Astrocyte of the spinal cord (primary cell): Measurements from ENCODE around the gene CTNNBIP1.

ENCODE experiments used
- DNase-seq: peaks from one replicate; pipeline ENCODE4 v3.0.0; 2011; ENCODE audit warnings: low read depth, low spot score
- H3K4me3 ChIP-seq: 2 replicates; pipeline ENCODE4 v1.5.1; 2011; ENCODE audit warnings: low read depth, mild to moderate bottlenecking, low read length, moderate library complexity
- in situ Hi-C: cut with HindIII; loops from 2 replicates; pipeline ENCODE4 v1.10.0; 2017; ENCODE audit warnings: low sequenced_read_pairs
- TF ChIP-seq, protein P1 (sequence below): IDR thresholded peaks from 2 replicates; pipeline ENCODE4 v1.5.1; 2012; ENCODE audit warnings: low read depth, mild to moderate bottlenecking, low read length, inconsistent platforms

The CTNNBIP1 gene

DNA sequence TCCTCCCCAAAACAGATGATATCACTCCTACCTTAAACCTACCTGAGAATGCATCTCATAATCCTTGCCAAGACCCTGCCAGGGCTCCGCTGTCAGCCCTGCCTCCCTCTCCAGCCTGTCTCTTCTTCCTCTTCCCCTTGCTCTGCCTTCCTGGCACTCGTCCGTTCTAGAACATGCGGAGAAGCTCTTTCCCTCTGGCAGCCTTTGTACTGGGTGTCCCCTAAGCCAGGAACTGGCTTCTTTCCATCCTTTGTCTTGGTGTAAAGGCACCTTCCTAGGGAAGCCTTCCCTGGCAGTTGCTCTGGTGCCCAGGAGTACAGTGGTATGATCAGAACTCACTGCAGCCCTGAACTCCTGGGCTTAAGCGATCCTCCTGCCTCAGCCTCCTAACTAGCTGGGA, 36.1 kb downstream of the CTNNBIP1 start:
- in situ Hi-C loops: no loop called here
- DNase-seq: no peak
- TF ChIP-seq, protein P1, sequence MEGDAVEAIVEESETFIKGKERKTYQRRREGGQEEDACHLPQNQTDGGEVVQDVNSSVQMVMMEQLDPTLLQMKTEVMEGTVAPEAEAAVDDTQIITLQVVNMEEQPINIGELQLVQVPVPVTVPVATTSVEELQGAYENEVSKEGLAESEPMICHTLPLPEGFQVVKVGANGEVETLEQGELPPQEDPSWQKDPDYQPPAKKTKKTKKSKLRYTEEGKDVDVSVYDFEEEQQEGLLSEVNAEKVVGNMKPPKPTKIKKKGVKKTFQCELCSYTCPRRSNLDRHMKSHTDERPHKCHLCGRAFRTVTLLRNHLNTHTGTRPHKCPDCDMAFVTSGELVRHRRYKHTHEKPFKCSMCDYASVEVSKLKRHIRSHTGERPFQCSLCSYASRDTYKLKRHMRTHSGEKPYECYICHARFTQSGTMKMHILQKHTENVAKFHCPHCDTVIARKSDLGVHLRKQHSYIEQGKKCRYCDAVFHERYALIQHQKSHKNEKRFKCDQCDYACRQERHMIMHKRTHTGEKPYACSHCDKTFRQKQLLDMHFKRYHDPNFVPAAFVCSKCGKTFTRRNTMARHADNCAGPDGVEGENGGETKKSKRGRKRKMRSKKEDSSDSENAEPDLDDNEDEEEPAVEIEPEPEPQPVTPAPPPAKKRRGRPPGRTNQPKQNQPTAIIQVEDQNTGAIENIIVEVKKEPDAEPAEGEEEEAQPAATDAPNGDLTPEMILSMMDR: no peak
- H3K4me3 ChIP-seq: no peak overlapping the region

DNA sequence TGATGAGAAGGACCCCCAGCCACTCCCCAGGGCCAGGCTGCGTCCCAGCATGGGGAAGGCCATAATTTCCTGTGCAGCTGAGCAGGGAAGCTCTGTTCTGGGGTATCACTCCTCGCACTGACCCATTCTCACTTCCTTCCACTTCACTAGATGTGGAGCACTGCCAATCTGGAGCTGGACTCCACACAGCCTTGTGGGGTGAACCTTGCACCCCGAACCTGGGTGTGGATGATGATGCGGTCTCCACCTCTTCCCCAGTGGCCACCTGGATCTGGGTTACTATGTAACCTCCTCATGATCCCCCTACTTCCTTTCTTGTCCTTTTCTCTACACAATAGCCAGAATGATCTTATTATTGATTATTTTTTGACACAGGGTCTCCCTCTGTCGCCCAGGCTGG, 36.7 kb downstream of the CTNNBIP1 start:
- no peak for DNase-seq
- TF ChIP-seq, protein P1: no peak
- in situ Hi-C loops: no loop called here
- H3K4me3 ChIP-seq: no peak overlapping the region

DNA sequence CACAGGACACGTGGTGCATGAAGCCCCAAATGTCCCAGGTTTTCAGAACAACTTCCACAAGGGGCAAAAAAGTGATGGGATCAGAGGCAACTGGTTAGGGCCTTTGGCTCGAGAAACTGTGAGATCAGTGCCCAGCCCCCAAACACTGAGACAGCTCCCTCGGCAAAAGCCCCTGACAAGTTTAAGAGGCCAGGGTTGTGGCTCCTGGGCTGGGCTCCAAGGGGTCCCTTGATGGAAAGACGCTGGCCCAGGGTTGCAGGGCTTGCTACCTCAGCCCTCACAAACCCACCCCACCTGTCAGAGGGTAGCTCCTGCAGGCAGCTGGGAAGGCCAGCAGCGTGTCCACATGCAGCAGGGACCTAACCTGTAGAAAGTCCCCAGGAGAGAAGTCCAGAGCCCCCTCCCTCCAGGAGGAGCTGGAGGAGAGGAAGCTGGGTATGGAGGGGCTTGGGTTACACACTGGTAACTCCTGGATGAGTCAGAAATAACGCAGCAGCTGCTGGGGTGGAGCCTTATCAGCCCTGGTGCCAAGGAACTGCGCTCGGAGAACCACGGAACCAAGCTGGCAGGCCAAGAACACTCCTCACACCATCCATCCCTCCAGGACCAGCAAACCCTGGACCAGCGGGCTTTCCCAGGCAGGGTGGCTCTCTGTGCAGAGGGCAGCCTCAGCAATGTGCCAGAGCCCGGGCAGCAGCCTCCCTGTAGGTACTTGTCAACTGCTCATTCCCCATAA, 37.5 kb downstream of the CTNNBIP1 start:
- in situ Hi-C loops: no loop called here
- DNase-seq: peak; percentile 45
- no peak overlapping the region for H3K4me3 ChIP-seq
- TF ChIP-seq, protein P1: no peak

DNA sequence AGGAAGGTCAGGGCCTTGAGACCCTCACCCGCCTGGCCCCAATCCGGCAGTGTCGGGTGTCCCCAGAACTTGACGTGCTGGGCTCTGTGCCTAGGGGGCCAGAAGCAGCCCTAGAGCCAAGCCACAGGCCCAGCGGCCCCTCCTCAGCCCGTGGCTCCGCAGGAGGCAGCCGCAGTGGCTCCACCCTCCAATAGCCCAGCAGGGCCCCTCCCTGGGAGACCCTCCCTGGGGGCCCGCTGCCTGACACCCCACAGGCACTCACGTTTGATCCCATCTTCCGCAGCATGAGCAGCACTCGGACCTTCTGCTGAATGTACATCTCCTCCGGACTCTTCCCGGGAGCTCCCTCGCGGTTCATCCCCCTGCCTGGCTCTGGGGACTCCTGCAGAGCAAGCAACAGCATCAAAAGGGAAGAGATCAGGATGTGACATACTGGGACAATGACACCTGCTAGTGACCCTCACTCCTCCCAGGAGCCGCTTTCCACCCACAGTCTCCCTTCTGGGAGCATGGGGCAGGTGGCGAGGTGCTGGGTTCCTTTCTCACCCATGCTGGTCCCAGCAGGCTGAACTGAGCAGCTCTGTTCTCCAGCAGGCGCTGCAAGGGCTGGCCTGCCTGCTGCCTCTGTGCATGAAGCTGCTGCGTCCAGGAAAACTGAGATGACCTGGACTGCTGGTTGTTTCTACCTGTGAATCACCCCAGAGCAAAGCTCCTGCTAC, 38.2 kb downstream of the CTNNBIP1 start:
- TF ChIP-seq, protein P1: no peak

DNA sequence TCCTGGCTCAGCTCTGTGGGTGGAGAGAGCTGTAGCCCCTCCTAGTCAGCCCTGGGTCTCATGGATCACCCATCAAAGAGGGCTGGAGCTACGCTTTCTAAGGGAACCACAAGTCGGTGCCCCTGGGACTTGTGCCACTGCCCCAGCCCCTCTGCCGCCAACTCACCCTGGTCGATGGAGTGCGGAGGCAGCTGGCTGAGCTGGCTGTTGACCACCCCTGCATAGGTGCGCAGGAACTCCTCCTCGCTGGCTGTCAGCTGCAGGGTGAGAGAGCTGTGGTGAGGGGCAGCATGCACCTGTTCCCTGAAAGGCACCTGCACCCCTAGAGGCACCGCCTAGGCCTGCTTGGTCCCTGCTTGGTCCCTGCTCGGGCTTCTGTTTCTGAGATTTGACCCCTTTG, 39.0 kb downstream of the CTNNBIP1 start:
- in situ Hi-C loops: no loop called here
- TF ChIP-seq, protein P1: no peak
- no peak for DNase-seq
- H3K4me3 ChIP-seq: no peak overlapping the region

More for the DNA sequence above, 38.2 kb downstream of the CTNNBIP1 start:
- H3K4me3 ChIP-seq: no peak overlapping the region
- no peak for DNase-seq
- in situ Hi-C loops: no loop called here

DNA sequence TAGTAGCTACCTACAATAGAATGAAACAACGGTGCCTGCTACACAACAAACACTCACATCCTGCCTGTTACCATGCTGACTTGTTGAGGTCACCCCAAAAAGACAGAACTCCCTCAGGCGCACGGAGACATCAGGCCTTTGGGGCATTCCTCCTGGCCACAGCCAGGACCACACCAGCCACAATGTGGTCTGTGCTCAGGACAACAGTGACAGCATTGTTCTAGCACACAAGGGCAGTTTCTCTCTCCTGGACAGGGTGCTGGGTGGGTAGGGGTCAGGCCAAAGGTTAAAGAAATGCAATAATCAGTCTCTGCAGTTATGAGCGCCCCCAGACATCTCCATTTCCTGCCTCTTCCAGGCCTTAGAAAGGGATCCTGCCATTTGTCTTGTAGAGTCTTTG, 39.5 kb downstream of the CTNNBIP1 start:
- in situ Hi-C loops: no loop called here
- TF ChIP-seq, protein P1: no peak
- no peak overlapping the region for H3K4me3 ChIP-seq
- no peak for DNase-seq
